GM12801 (cell line): ENCODE measurements around the gene SLC12A6.

Experiments
- TF ChIP-seq, protein P1 (sequence below): IDR thresholded peaks from one replicate; pipeline ENCODE4 v1.5.1; 2011; ENCODE audit warnings: control low read depth; ENCODE audit not compliant: insufficient read length; ENCODE audit errors: extremely low read depth

The SLC12A6 gene

GRCh38 chr15:34366271-34367065 lies 28.9 kb upstream of the SLC12A6 start:
- TF ChIP-seq, protein P1, sequence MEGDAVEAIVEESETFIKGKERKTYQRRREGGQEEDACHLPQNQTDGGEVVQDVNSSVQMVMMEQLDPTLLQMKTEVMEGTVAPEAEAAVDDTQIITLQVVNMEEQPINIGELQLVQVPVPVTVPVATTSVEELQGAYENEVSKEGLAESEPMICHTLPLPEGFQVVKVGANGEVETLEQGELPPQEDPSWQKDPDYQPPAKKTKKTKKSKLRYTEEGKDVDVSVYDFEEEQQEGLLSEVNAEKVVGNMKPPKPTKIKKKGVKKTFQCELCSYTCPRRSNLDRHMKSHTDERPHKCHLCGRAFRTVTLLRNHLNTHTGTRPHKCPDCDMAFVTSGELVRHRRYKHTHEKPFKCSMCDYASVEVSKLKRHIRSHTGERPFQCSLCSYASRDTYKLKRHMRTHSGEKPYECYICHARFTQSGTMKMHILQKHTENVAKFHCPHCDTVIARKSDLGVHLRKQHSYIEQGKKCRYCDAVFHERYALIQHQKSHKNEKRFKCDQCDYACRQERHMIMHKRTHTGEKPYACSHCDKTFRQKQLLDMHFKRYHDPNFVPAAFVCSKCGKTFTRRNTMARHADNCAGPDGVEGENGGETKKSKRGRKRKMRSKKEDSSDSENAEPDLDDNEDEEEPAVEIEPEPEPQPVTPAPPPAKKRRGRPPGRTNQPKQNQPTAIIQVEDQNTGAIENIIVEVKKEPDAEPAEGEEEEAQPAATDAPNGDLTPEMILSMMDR: no peak

DNA sequence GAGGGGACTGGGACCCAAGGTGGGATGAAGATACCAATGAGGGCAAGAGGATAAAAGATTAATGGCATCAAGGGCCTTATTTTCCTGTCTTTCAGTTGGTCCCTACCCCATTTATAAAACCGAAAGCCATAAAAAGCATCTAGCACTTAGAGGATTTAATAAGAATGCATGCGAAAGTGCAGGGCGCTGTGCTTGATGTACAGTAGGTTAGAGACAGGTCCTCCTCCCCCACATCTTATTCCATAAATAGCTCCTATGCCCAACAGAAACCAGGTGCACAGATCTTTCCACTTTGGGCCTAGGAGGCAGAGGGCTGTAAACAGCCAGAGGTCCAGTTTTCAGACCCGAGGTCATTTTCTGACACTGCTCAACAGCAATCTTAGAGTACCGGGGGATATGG lies 28.3 kb upstream of the SLC12A6 start:
- TF ChIP-seq, protein P1: no peak

DNA sequence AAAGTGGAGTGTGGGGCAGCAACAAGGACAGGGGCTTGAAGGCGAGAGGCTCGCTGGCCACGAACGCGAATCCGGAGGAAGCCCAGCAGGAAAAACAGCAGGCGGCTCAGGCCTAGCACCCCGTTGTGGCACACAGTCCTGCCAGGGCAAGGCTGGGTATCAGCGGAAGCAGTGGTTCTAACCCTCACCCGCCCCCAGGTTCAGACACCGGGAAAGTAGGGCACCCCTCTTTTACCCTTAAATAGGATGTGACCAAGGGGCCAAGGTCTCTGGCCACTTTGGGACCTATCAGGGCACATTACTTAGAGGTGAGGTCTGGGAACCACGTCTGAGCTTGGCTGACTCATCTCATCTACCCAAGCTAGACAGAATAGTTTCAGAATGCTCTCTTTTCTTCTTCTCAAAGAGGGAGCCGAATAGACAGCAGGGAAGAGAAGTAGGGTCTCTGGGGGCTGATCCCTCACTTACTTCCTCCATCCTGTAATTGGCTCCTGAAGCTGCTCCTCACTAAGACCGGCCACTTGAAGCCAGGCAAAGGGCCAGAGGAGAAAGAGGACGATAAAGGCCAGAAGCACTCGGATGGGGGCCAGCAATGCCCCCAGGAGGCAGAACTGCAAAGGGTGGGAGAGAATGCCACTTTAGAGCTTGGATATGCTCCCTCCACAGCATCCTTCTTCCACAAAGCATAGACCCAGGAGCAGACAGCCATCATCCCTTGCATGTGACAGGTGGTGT lies 27.7 kb upstream of the SLC12A6 start:
- TF ChIP-seq, protein P1: no peak

DNA sequence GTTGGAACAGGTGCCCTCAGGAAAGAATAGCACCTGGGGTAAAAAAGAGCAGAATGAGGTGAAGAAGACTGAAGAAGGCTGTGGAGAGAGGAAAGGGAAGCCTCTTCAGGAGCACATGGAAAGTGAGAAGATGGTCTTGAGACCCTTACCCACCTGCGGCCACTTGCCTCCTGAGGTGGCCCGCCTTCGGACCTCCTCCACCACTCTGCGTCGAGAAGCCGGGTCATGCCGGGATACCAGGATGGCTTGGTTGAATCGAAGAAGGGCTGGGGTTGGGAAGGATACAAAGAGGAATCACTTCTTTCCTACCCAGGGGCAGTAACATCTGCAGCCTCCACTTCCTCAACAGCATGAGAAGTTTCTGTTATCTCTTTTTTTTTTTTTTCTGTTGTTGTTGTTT lies 26.5 kb upstream of the SLC12A6 start:
- TF ChIP-seq, protein P1: no peak

- TF ChIP-seq, protein P1: no peak
Observed at GRCh38 chr15:34362047-34362773, 24.6 kb upstream of the SLC12A6 start.

GRCh38 chr15:34361278-34361677 lies 23.7 kb upstream of the SLC12A6 start:
- TF ChIP-seq, protein P1: no peak

- TF ChIP-seq, protein P1: no peak
Observed at GRCh38 chr15:34360298-34360697, 22.7 kb upstream of the SLC12A6 start.
